Renal cortex interstitium (tissue), 11 donors: ENCODE measurements around the gene PTPRN2. TPM values are rescaled to one million over a fixed set of nuclear protein-coding genes. Genes with fewer than 3 reads are reported as not detected.
"Not testable (repeated sequence)": the region's sequence is repeated elsewhere in the genome, so short reads cannot be mapped to it uniquely, and the experiment has no call there.

Experiments
- DNase-seq, 11 donors: peaks; one replicate each; pipeline ENCODE4 v3.0.0-alpha.2; 2013; ENCODE audit warnings: low read depth in 9 of 11, low spot score in 4 of 11; ENCODE audit errors: extremely low read depth in 1 of 11
- polyA plus RNA-seq, 3 donors: library from polyadenylated mRNA; unstranded; fragments of 120-200 nt; gene quantifications; one replicate each; pipeline ENCODE4 v1.2.1, GENCODE V29; 2013; ENCODE audit not compliant: insufficient read length in 3 of 3

Gene PTPRN2
- polyA plus RNA-seq, 3 donors: 6.0 to 7.7 (median 7.2) TPM

- DNase-seq: no peak
Measured at GRCh38 chr7:157734676-157735640, 852.7 kb downstream of the PTPRN2 start.

- not testable (repeated sequence) for DNase-seq
Measured at GRCh38 chr7:157733760-157734395, 853.7 kb downstream of the PTPRN2 start.

GRCh38 chr7:157731126-157731525 is 856.5 kb downstream of the PTPRN2 start:
- no peak for DNase-seq

GRCh38 chr7:157730614-157731013 is 857.0 kb downstream of the PTPRN2 start:
- no peak for DNase-seq

- no peak for DNase-seq
Measured at GRCh38 chr7:157729566-157729965, 858.1 kb downstream of the PTPRN2 start.

- no peak for DNase-seq
Measured at GRCh38 chr7:157727964-157728615, 859.5 kb downstream of the PTPRN2 start.

GRCh38 chr7:157726764-157727163 is 860.9 kb downstream of the PTPRN2 start:
- no peak for DNase-seq

GRCh38 chr7:157725312-157725711 is 862.3 kb downstream of the PTPRN2 start:
- DNase-seq: not testable (repeated sequence)

GRCh38 chr7:157723205-157723604 is 864.4 kb downstream of the PTPRN2 start:
- no peak for DNase-seq

- no peak for DNase-seq
Measured at GRCh38 chr7:157722137-157723060, 865.2 kb downstream of the PTPRN2 start.

- DNase-seq: no peak
Measured at GRCh38 chr7:157721468-157722136, 866.0 kb downstream of the PTPRN2 start.

- DNase-seq: no peak
Measured at GRCh38 chr7:157719705-157720655, 867.6 kb downstream of the PTPRN2 start.

GRCh38 chr7:157719008-157719682 is 868.5 kb downstream of the PTPRN2 start:
- DNase-seq: no peak

- no peak for DNase-seq
Measured at GRCh38 chr7:157718303-157719007, 869.2 kb downstream of the PTPRN2 start.

- no peak for DNase-seq
Measured at GRCh38 chr7:157717211-157718174, 870.1 kb downstream of the PTPRN2 start.
